Neural progenitor cell (in vitro differentiated cells): ENCODE measurements around the gene P2RX4.
"Not testable (repeated sequence)": the region's sequence is repeated elsewhere in the genome, so short reads cannot be mapped to it uniquely, and the experiment has no call there.

ENCODE experiments used
- CTCF ChIP-seq: fragments of 200-600 bp; sonication (generic); IDR thresholded peaks from 2 replicates; pipeline ENCODE4 v1.5.1; 2017; ENCODE audit warnings: antibody characterized with exemption, mild to moderate bottlenecking
- EZH2 ChIP-seq: fragments of 200-600 bp; sonication (generic); IDR thresholded peaks from 2 replicates; pipeline ENCODE4 v1.6.1; 2017; ENCODE audit warnings: antibody characterized with exemption, mild to moderate bottlenecking, moderate library complexity

- TF ChIP-seq CTCF, EZH2: not testable (repeated sequence)
Measured at GRCh38 chr12:121282910-121283309, 73.0 kb downstream of the P2RX4 start.
